Panc1 (cell line): ENCODE data around the gene CAMSAP2. TPM values are rescaled to one million over a fixed set of nuclear protein-coding genes. Genes with fewer than 3 reads are reported as not detected.
A peak's percentile ranks its signal among the peaks of the same experiment; 100 is the strongest.

ENCODE experiments used
- ATAC-seq: fragments of 200-7000 bp; cut with Tn5 transposase; 2 replicates; pipeline ENCODE4 v1.9.1; 2020; ENCODE audit warnings: mild to moderate bottlenecking, moderate library complexity
- BruUV-seq: library from RNA; stranded (reverse); fragments of 400-500 nt; replicated peaks from 2 replicates; lab custom pipeline; 2021; lab: Mats Ljungman, UMichigan
- CTCF ChIA-PET: fragments of 300-600 bp; sonication (Branson Sonifier 250); formaldehyde crosslinking; loops from one replicate; lab custom pipeline; 2022; ENCODE audit warnings: antibody characterized with exemption; lab: Charles Lee
- POLR2A ChIA-PET: fragments of 300-600 bp; sonication (Branson Sonifier 250); formaldehyde crosslinking; loops from one replicate; lab custom pipeline; 2022; ENCODE audit warnings: antibody characterized with exemption; lab: Charles Lee
- DNase-seq: peaks from one replicate; pipeline ENCODE4 v3.0.0-alpha.2; 2010; ENCODE audit warnings: low read depth, low spot score
- H3K27ac ChIP-seq: 2 replicates; pipeline ENCODE4 v1.5.1; 2011; ENCODE audit warnings: mild to moderate bottlenecking, low read length, inconsistent platforms
- H3K27me3 ChIP-seq: fragments of 200-500 bp; sonication (Bioruptor generic); 2 replicates; pipeline ENCODE4 v1.6.0; 2014; ENCODE audit warnings: low read length, inconsistent platforms; ENCODE audit not compliant: control insufficient read depth, insufficient read depth
- H3K36me3 ChIP-seq: fragments of 200-500 bp; sonication (Bioruptor generic); 2 replicates; pipeline ENCODE4 v1.5.1; 2014; ENCODE audit warnings: inconsistent platforms, mild to moderate bottlenecking, low read length, moderate library complexity; ENCODE audit not compliant: control insufficient read depth, insufficient read depth
- H3K4me1 ChIP-seq: 2 replicates; pipeline ENCODE4 v1.5.1; 2011; ENCODE audit warnings: inconsistent platforms, mild to moderate bottlenecking, low read length, moderate library complexity; ENCODE audit not compliant: control insufficient read depth, insufficient read depth
- H3K4me3 ChIP-seq, 2 experiments: 2 replicates each; pipeline ENCODE4 v1.5.1; 2011 to 2012; ENCODE audit warnings: low read depth in 2 of 2, low read length in 2 of 2, mild to moderate bottlenecking in 2 of 2, inconsistent platforms in 1 of 2, moderate library complexity in 1 of 2
- H3K9me3 ChIP-seq: fragments of 200-500 bp; sonication (Bioruptor generic); 2 replicates; pipeline ENCODE4 v1.5.1; 2014; ENCODE audit warnings: low read depth, mild to moderate bottlenecking, inconsistent platforms, low read length, moderate library complexity; ENCODE audit not compliant: control insufficient read depth, insufficient read depth
- POLR2AphosphoS5 ChIP-seq: IDR thresholded peaks from 2 replicates; pipeline ENCODE4 v1.6.1; 2012; ENCODE audit warnings: mild to moderate bottlenecking, low read depth, low read length, moderate library complexity
- SIN3A ChIP-seq: IDR thresholded peaks from 2 replicates; pipeline ENCODE4 v1.6.1; 2012; ENCODE audit warnings: low read depth, mild to moderate bottlenecking, low read length, moderate library complexity, borderline replicate concordance; ENCODE audit not compliant: insufficient read depth
- TCF7L2 ChIP-seq: IDR thresholded peaks from 2 replicates; pipeline ENCODE4 v1.6.1; 2011; ENCODE audit warnings: mild to moderate bottlenecking, low read depth, low read length, inconsistent platforms
- in situ Hi-C: cut with HindIII; loops from 2 replicates; pipeline ENCODE4 v1.10.0; 2016; ENCODE audit warnings: low sequenced_read_pairs, low pct_unique_long_range_greater_than_20kb
- intact Hi-C: fragments of 100-400 bp; cut with micrococcal nuclease; formaldehyde crosslinking; loops from one replicate; pipeline ENCODE4 v1.10.0; 2022; ENCODE audit not compliant: unreplicated experiment
- total RNA-seq: library from RNA; stranded (reverse); gene quantifications from one replicate; pipeline ENCODE4 v1.2.1, GENCODE V29; 2021; ENCODE audit not compliant: unreplicated experiment
- TF ChIP-seq, protein P1 (sequence below), 2 experiments: IDR thresholded peaks; 2 replicates each; pipeline ENCODE4 v1.6.1; 2011 to 2012; ENCODE audit warnings: low read depth in 2 of 2, control low read depth in 1 of 2, low read length in 1 of 2, mild to moderate bottlenecking in 1 of 2, moderate library complexity in 1 of 2; ENCODE audit not compliant: insufficient read depth in 1 of 2
- TF ChIP-seq, protein P2 (sequence below): fragments of 450-650 bp; IDR thresholded peaks from 2 replicates; pipeline ENCODE4 v1.5.1; 2017; ENCODE audit warnings: mild to moderate bottlenecking

Gene CAMSAP2
- total RNA-seq, 1 experiment from 2014 or later: 40.1 TPM

GRCh38 chr1:200733907-200734306 is 4.8 kb upstream of the CAMSAP2 start:
- Histone ChIP-seq H3K4me3 (no peak overlapping the region), H3K27me3 (no peaks in the 10 kb centered on the region), H3K36me3 (no peaks in the 10 kb centered on the region), H3K27ac (no peak overlapping the region), H3K9me3 (no peaks in the 10 kb centered on the region), H3K4me1 (peaks cover 6% of the 10 kb centered on the region)
- in situ Hi-C loops: no loop called here
- ATAC-seq (no peak), DNase-seq (no peak)
- ChIA-PET POLR2A (interaction anchor here (0.8 kb wide), 1 partner anchor 64 kb away, joined by 5 read pairs; the partner anchor contains the start of gene DDX59), CTCF (no interaction called here)
- intact Hi-C loops: no loop called here
- no TSS peak for BruUV-seq
- TF ChIP-seq, protein P1, sequence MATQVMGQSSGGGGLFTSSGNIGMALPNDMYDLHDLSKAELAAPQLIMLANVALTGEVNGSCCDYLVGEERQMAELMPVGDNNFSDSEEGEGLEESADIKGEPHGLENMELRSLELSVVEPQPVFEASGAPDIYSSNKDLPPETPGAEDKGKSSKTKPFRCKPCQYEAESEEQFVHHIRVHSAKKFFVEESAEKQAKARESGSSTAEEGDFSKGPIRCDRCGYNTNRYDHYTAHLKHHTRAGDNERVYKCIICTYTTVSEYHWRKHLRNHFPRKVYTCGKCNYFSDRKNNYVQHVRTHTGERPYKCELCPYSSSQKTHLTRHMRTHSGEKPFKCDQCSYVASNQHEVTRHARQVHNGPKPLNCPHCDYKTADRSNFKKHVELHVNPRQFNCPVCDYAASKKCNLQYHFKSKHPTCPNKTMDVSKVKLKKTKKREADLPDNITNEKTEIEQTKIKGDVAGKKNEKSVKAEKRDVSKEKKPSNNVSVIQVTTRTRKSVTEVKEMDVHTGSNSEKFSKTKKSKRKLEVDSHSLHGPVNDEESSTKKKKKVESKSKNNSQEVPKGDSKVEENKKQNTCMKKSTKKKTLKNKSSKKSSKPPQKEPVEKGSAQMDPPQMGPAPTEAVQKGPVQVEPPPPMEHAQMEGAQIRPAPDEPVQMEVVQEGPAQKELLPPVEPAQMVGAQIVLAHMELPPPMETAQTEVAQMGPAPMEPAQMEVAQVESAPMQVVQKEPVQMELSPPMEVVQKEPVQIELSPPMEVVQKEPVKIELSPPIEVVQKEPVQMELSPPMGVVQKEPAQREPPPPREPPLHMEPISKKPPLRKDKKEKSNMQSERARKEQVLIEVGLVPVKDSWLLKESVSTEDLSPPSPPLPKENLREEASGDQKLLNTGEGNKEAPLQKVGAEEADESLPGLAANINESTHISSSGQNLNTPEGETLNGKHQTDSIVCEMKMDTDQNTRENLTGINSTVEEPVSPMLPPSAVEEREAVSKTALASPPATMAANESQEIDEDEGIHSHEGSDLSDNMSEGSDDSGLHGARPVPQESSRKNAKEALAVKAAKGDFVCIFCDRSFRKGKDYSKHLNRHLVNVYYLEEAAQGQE (IDR thresholded peaks at IDR 0.05; ENCODE audit: insufficient read depth in 1 of 2, low read depth in 2 of 2, low read length in 1 of 2): no peak
- no peak for TF ChIP-seq POLR2AphosphoS5
- no peak for TF ChIP-seq TCF7L2
- TF ChIP-seq, protein P2, sequence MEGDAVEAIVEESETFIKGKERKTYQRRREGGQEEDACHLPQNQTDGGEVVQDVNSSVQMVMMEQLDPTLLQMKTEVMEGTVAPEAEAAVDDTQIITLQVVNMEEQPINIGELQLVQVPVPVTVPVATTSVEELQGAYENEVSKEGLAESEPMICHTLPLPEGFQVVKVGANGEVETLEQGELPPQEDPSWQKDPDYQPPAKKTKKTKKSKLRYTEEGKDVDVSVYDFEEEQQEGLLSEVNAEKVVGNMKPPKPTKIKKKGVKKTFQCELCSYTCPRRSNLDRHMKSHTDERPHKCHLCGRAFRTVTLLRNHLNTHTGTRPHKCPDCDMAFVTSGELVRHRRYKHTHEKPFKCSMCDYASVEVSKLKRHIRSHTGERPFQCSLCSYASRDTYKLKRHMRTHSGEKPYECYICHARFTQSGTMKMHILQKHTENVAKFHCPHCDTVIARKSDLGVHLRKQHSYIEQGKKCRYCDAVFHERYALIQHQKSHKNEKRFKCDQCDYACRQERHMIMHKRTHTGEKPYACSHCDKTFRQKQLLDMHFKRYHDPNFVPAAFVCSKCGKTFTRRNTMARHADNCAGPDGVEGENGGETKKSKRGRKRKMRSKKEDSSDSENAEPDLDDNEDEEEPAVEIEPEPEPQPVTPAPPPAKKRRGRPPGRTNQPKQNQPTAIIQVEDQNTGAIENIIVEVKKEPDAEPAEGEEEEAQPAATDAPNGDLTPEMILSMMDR: no peak
- no peak for TF ChIP-seq SIN3A

- peak overlapping the region; percentile 91 for H3K27ac ChIP-seq
- TF ChIP-seq, protein P1 (IDR thresholded peaks at IDR 0.05; ENCODE audit: insufficient read depth in 1 of 2, low read depth in 2 of 2, low read length in 1 of 2): no peak
- H3K9me3 ChIP-seq: no peaks in the 10 kb centered on the region
- H3K36me3 ChIP-seq: peaks cover 2% of the 10 kb centered on the region
- H3K4me3 ChIP-seq: peak overlapping the region; percentile 76 to 90; a peak in 3 of 4 replicates
- BruUV-seq: no TSS peak
- in situ Hi-C loops (no loop called here), intact Hi-C loops (no loop called here)
- H3K4me1 ChIP-seq: peaks cover 17% of the 10 kb centered on the region
- CTCF ChIA-PET: interaction anchor here (0.6 kb wide), 2 partner anchors 86 to 116 kb away, joined by 3 to 4 read pairs; no protein-coding TSS in a partner anchor
- DNase-seq (no peak), ATAC-seq (no peak)
- no peaks in the 10 kb centered on the region for H3K27me3 ChIP-seq
- POLR2A ChIA-PET: interaction anchor here (0.7 kb wide), 1 partner anchor 16 kb away, joined by 4 read pairs; no protein-coding TSS in a partner anchor
These were observed 924 bp upstream of the CAMSAP2 start for GRCh38 chr1:200737647-200738291.
